Calu3 (cell line): ENCODE results near the gene SCN3B. TPM values are rescaled to one million over a fixed set of nuclear protein-coding genes. Genes with fewer than 3 reads are reported as not detected.

Experiments
- BruUV-seq: library from RNA; stranded (reverse); fragments of 400-500 nt; replicated peaks from 2 replicates; lab custom pipeline; 2021; lab: Mats Ljungman, UMichigan
- CTCF ChIA-PET: fragments of 300-600 bp; sonication (Branson Sonifier 250); formaldehyde crosslinking; loops from one replicate; lab custom pipeline; 2022; ENCODE audit warnings: antibody characterized with exemption; lab: Charles Lee
- DNase-seq: peaks from one replicate; pipeline ENCODE4 v3.0.0; 2022
- H3K27ac Mint-ChIP-seq: one replicate; pipeline ENCODE4 v1.8.0; 2022; ENCODE audit warnings: mixed read lengths; ENCODE audit not compliant: unreplicated experiment
- H3K27me3 Mint-ChIP-seq: one replicate; pipeline ENCODE4 v1.8.0; 2022; ENCODE audit warnings: mixed read lengths; ENCODE audit not compliant: unreplicated experiment
- H3K36me3 Mint-ChIP-seq: one replicate; pipeline ENCODE4 v1.8.0; 2022; ENCODE audit warnings: mild to moderate bottlenecking, moderate library complexity, mixed read lengths; ENCODE audit not compliant: insufficient read depth, unreplicated experiment
- H3K4me1 Mint-ChIP-seq: one replicate; pipeline ENCODE4 v1.8.0; 2022; ENCODE audit warnings: mild to moderate bottlenecking, low read depth, mixed read lengths; ENCODE audit not compliant: unreplicated experiment
- H3K4me3 Mint-ChIP-seq: one replicate; pipeline ENCODE4 v1.8.0; 2022; ENCODE audit warnings: mild to moderate bottlenecking, low read depth, moderate library complexity, mixed read lengths; ENCODE audit not compliant: unreplicated experiment
- H3K9me3 Mint-ChIP-seq: one replicate; pipeline ENCODE4 v1.8.0; 2022; ENCODE audit warnings: low read depth, mixed read lengths; ENCODE audit not compliant: unreplicated experiment
- intact Hi-C: fragments of 100-400 bp; cut with micrococcal nuclease; formaldehyde crosslinking; loops from one replicate; pipeline ENCODE4 v1.10.0; 2022; ENCODE audit not compliant: unreplicated experiment
- total RNA-seq: library from RNA; stranded (reverse); gene quantifications from 2 replicates; pipeline ENCODE4 v1.2.3, GENCODE V29; 2022
- TF ChIP-seq, protein P1 (sequence below): fragments of 200-600 bp; IDR thresholded peaks from one replicate; pipeline ENCODE4 v1.8.0; 2022; ENCODE audit warnings: antibody characterized with exemption; ENCODE audit not compliant: unreplicated experiment

Gene SCN3B
- total RNA-seq, 1 experiment from 2014 or later = 0.45 TPM

DNA sequence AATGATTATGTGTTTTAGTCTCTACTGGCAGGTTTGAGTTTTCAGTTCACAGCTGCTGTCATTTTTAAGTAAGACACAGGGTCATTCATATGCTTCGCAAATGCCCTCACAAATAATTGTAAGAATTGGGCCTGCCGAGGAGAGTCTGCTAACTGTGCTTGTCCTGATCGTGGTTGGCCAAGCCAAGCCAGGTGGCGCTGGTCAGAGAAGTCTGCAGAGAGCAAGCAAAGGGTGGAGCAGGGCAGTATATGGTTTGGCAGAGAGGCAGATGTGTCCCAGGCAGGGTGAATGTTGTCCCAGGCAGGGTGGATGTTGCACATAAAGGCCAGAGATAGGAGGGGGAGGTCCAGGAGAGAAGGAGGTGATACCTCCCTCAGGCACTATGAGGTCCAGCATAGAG is 52.7 kb downstream of the SCN3B start:
- no TSS peak for BruUV-seq
- CTCF ChIA-PET = interaction anchor here (0.6 kb wide), 1 partner anchor 1834 kb away, joined by 5 read pairs; no protein-coding TSS in a partner anchor

DNA sequence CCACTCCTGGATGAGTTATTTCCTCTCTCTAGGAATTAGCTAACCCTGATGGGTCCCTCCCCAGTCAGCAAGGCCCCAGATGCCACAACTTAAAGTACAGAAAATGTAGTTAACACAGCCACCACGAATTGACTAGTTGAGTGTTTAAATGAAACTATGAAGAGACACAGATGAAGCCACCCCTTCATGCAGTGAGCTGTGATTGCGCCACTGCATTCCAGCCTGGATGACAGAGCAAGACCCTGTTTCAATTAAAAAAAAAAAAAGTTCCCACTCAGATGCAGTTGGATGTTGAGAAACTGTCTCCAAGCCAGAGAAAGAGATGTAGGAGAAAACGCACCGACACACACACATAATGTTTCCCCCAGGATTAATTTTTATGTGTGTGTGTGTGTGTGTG is 53.3 kb downstream of the SCN3B start:
- H3K9me3 Mint-ChIP-seq = no peaks in the 10 kb centered on the region
- BruUV-seq = no TSS peak
- H3K4me1 Mint-ChIP-seq = no peaks in the 10 kb centered on the region
- CTCF ChIA-PET = no interaction called here
- H3K27me3 Mint-ChIP-seq = no peaks in the 10 kb centered on the region
- H3K4me3 Mint-ChIP-seq = no peak overlapping the region
- H3K36me3 Mint-ChIP-seq = peaks cover 14% of the 10 kb centered on the region
- no peak for DNase-seq
- intact Hi-C loops = no loop called here
- TF ChIP-seq, protein P1, sequence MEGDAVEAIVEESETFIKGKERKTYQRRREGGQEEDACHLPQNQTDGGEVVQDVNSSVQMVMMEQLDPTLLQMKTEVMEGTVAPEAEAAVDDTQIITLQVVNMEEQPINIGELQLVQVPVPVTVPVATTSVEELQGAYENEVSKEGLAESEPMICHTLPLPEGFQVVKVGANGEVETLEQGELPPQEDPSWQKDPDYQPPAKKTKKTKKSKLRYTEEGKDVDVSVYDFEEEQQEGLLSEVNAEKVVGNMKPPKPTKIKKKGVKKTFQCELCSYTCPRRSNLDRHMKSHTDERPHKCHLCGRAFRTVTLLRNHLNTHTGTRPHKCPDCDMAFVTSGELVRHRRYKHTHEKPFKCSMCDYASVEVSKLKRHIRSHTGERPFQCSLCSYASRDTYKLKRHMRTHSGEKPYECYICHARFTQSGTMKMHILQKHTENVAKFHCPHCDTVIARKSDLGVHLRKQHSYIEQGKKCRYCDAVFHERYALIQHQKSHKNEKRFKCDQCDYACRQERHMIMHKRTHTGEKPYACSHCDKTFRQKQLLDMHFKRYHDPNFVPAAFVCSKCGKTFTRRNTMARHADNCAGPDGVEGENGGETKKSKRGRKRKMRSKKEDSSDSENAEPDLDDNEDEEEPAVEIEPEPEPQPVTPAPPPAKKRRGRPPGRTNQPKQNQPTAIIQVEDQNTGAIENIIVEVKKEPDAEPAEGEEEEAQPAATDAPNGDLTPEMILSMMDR = no peak
- H3K27ac Mint-ChIP-seq = no peak overlapping the region

More for the DNA sequence above, 52.7 kb downstream of the SCN3B start:
- intact Hi-C loops = no loop called here
- H3K4me1 Mint-ChIP-seq = no peaks in the 10 kb centered on the region
- TF ChIP-seq, protein P1 = no peak
- peaks cover 14% of the 10 kb centered on the region for H3K36me3 Mint-ChIP-seq
- H3K27me3 Mint-ChIP-seq = no peaks in the 10 kb centered on the region
- H3K27ac Mint-ChIP-seq = no peak overlapping the region
- H3K4me3 Mint-ChIP-seq = no peak overlapping the region
- H3K9me3 Mint-ChIP-seq = no peaks in the 10 kb centered on the region
- DNase-seq = no peak

DNA sequence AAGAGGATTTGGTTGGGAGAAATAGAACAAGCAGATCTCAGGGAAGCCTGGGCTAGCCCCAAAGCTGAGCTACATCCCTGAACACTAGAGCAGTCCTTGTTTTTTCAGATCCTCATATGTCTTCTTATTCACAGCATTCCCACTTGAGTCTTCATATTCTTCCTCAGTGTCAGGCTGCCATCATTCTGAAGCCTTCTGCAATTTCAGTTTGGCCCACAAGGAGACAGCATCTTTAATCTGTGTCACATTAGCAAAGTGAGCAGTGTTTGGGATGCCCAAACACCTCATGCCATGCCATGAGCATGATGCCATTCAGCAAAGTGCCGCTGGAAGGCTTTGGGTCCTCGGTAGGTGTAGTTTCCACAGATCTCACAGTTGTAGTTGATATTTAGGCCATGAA is 56.6 kb downstream of the SCN3B start:
- H3K27ac Mint-ChIP-seq = no peak overlapping the region
- H3K9me3 Mint-ChIP-seq = no peaks in the 10 kb centered on the region
- no TSS peak for BruUV-seq
- peaks cover 16% of the 10 kb centered on the region for H3K4me1 Mint-ChIP-seq
- intact Hi-C loops = no loop called here
- peaks cover 26% of the 10 kb centered on the region for H3K36me3 Mint-ChIP-seq
- DNase-seq = no peak
- no peak overlapping the region for H3K4me3 Mint-ChIP-seq
- no peaks in the 10 kb centered on the region for H3K27me3 Mint-ChIP-seq
- TF ChIP-seq, protein P1 = no peak
- CTCF ChIA-PET = no interaction called here

DNA sequence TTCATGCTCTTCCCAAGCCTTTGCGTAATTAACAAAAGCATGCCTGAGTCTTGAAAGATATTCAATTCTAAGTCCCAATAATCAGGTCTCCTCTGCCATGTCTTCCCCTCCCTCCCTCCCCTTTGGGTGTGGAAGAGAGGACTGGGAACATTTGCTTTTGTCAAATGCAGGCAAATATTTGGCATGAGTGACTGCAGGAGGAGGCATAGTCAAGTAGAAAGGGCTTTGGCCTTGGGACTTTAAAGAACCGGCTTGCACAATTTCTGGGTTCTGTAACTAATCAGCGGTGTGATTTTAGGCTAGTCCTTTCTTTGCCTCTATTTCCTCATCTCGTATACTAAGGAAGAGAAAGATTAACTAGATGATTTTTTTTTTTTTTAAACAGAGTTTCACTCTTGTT is 59.5 kb downstream of the SCN3B start:
- TF ChIP-seq, protein P1 = no peak
- CTCF ChIA-PET = no interaction called here

More for the DNA sequence above, 59.5 kb downstream of the SCN3B start:
- intact Hi-C loops = no loop called here
- Mint-ChIP-seq H3K9me3 (no peaks in the 10 kb centered on the region), H3K27me3 (no peaks in the 10 kb centered on the region), H3K36me3 (peaks cover 46% of the 10 kb centered on the region), H3K27ac (peak overlapping the region; percentile 54), H3K4me1 (peaks cover 34% of the 10 kb centered on the region), H3K4me3 (no peak overlapping the region)
- BruUV-seq = no TSS peak
- no peak for DNase-seq
